GM12891 (cell line): ENCODE measurements around the gene SFMBT2.

Source experiments
- POLR2A ChIP-seq: IDR thresholded peaks from 2 replicates; pipeline ENCODE4 v1.6.1; 2011; ENCODE audit warnings: low read depth, low read length, control low read depth
- POLR2AphosphoS5 ChIP-seq: IDR thresholded peaks from 2 replicates; pipeline ENCODE4 v1.6.1; 2011; ENCODE audit warnings: low read depth, low read length, control low read depth
- SPI1 ChIP-seq: IDR thresholded peaks from 2 replicates; pipeline ENCODE4 v1.6.1; 2011; ENCODE audit warnings: low read depth, low read length, control low read depth
- TAF1 ChIP-seq: IDR thresholded peaks from 2 replicates; pipeline ENCODE4 v1.6.1; 2011; ENCODE audit warnings: low read depth, low read length, control low read depth

GRCh38 chr10:7225133-7225532 is 185.7 kb downstream of the SFMBT2 start:
- TF ChIP-seq POLR2AphosphoS5 = no peak
- TF ChIP-seq POLR2A = no peak
- no peak for TF ChIP-seq TAF1
- no peak for TF ChIP-seq SPI1
